ENCODE results near the gene NDST1.

- TF ChIP-seq, protein P1, sequence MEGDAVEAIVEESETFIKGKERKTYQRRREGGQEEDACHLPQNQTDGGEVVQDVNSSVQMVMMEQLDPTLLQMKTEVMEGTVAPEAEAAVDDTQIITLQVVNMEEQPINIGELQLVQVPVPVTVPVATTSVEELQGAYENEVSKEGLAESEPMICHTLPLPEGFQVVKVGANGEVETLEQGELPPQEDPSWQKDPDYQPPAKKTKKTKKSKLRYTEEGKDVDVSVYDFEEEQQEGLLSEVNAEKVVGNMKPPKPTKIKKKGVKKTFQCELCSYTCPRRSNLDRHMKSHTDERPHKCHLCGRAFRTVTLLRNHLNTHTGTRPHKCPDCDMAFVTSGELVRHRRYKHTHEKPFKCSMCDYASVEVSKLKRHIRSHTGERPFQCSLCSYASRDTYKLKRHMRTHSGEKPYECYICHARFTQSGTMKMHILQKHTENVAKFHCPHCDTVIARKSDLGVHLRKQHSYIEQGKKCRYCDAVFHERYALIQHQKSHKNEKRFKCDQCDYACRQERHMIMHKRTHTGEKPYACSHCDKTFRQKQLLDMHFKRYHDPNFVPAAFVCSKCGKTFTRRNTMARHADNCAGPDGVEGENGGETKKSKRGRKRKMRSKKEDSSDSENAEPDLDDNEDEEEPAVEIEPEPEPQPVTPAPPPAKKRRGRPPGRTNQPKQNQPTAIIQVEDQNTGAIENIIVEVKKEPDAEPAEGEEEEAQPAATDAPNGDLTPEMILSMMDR (IDR thresholded peaks at IDR 0.05; ENCODE audit: control extremely low read depth in 1 of 3, insufficient read depth in 1 of 3, low read depth in 1 of 3, low read length in 3 of 3), result no peak
- TF ChIP-seq SUZ12 (IDR thresholded peaks at IDR 0.05; ENCODE audit: low read length) (no peak), MAFK (IDR thresholded peaks at IDR 0.05; ENCODE audit: low read depth, low read length) (no peak), TCF12 (IDR thresholded peaks at IDR 0.05; ENCODE audit: low read depth, low read length) (no peak), POLR2A (IDR thresholded peaks at IDR 0.05; ENCODE audit: control extremely low read depth in 1 of 2, low read depth in 2 of 2, low read length in 2 of 2) (no peak), POLR2AphosphoS5 (IDR thresholded peaks at IDR 0.05; ENCODE audit: low read depth, low read length) (no peak), RNF2 (IDR thresholded peaks at IDR 0.05; ENCODE audit: borderline replicate concordance, low read depth, low read length, missing control alignments, poor library complexity, severe bottlenecking) (no peak), NRF1 (IDR thresholded peaks at IDR 0.05; ENCODE audit: low read depth, low read length) (no peak), EZH2 (IDR thresholded peaks at IDR 0.05; ENCODE audit: low read depth, low read length, severe bottlenecking) (no peak), USF2 (IDR thresholded peaks at IDR 0.05; ENCODE audit: low read length) (no peak), EP300 (IDR thresholded peaks at IDR 0.05; ENCODE audit: borderline replicate concordance in 1 of 2, low read depth in 2 of 2, low read length in 2 of 2) (no peak)
Observed at GRCh38 chr5:150531686-150532085, 23.8 kb downstream of the NDST1 start.
